HepG2 (cell line): ENCODE results near the gene RNF38. TPM values are rescaled to one million over a fixed set of nuclear protein-coding genes. Genes with fewer than 3 reads are reported as not detected.

Source experiments
- ATAC-seq: fragments of 200-7000 bp; cut with Tn5 transposase; 3 replicates; pipeline ENCODE4 v1.9.1; 2020; ENCODE audit warnings: mild to moderate bottlenecking, moderate library complexity
- BruUV-seq: library from RNA; stranded (reverse); fragments of 400-500 nt; replicated peaks from 2 replicates; lab custom pipeline; 2021; lab: Mats Ljungman, UMichigan
- CTCF ChIA-PET: fragments of 300-600 bp; formaldehyde crosslinking; extraction: SDS; loops from one replicate; lab custom pipeline; 2021; ENCODE audit warnings: low total read pairs, inconsistent platforms, low intra/inter-chr PET ratio; lab: Yijun Ruan, JAX
- POLR2A ChIA-PET: fragments of 350-600 bp; sonication (Branson Sonifier 250); formaldehyde crosslinking; loops from one replicate; lab custom pipeline; 2020; ENCODE audit warnings: antibody characterized with exemption, inconsistent platforms; lab: Yijun Ruan, JAX
- DNase-seq: peaks from one replicate; pipeline ENCODE4 v3.0.0-alpha.2; 2015; ENCODE audit warnings: low spot score
- FAIRE-seq: peaks from 3 replicates; lab custom pipeline; 2011; peaks lifted over from hg19 to GRCh38; lab: Jason Lieb, UNC
- H2AFZ ChIP-seq: one replicate; pipeline ENCODE4 v1.6.1; 2011; ENCODE audit warnings: low read length, inconsistent platforms
- H3K27ac ChIP-seq: fragments of 300-600 bp; 3 replicates; pipeline ENCODE4 v1.8.0; 2011; ENCODE audit warnings: mixed run types, mild to moderate bottlenecking, mixed read lengths, low read length, inconsistent platforms; ENCODE audit not compliant: insufficient read depth; ENCODE audit errors: extremely low read length
- H3K27me3 ChIP-seq, 2 experiments: fragments of 200-600 bp in 1 of 2; 2 replicates in 1 of 2; 3 replicates in 1 of 2; pipeline versions ENCODE4 v1.6.0 to v1.8.0; 2011; ENCODE audit warnings: low read length in 2 of 2, mild to moderate bottlenecking in 2 of 2, moderate library complexity in 2 of 2, inconsistent platforms in 1 of 2; ENCODE audit not compliant: insufficient read depth in 2 of 2, control insufficient read depth in 1 of 2
- H3K36me3 ChIP-seq, 2 experiments: fragments of 200-600 bp in 1 of 2; replicated peaks in 1 of 2; 2 replicates in 1 of 2; 3 replicates in 1 of 2; pipeline versions ENCODE4 v1.5.1 to v1.8.0; 2011; ENCODE audit warnings: low read length in 2 of 2, inconsistent platforms in 1 of 2; ENCODE audit not compliant: insufficient read depth in 2 of 2, control insufficient read depth in 1 of 2
- H3K4me1 ChIP-seq: 2 replicates; pipeline ENCODE4 v1.5.1; 2012; ENCODE audit warnings: low read length, inconsistent platforms; ENCODE audit not compliant: insufficient read depth
- H3K4me2 ChIP-seq: 2 replicates; pipeline ENCODE4 v1.6.0; 2011; ENCODE audit warnings: low read depth, low read length, inconsistent platforms
- H3K4me3 ChIP-seq, 3 experiments: fragments of 200-600 bp in 1 of 3; sonication (generic), shearing (Covaris generic) in 1 of 3; replicated peaks in 1 of 3; 2 replicates each; pipeline ENCODE4 v1.5.1; 2011 to 2016; ENCODE audit warnings: low read length in 3 of 3, inconsistent platforms in 2 of 3, low read depth in 2 of 3, mild to moderate bottlenecking in 2 of 3, control low read depth in 1 of 3, mixed read lengths in 1 of 3; ENCODE audit not compliant: insufficient read depth in 1 of 3
- H3K79me2 ChIP-seq: one replicate; pipeline ENCODE4 v1.6.1; 2011; ENCODE audit warnings: low read length, inconsistent platforms; ENCODE audit not compliant: insufficient read depth
- H3K9ac ChIP-seq: 2 replicates; pipeline ENCODE4 v1.6.0; 2011; ENCODE audit warnings: mild to moderate bottlenecking, low read depth, low read length, inconsistent platforms; ENCODE audit not compliant: insufficient read depth
- H3K9me3 ChIP-seq: 2 replicates; pipeline ENCODE4 v1.5.1; 2012; ENCODE audit warnings: mild to moderate bottlenecking, low read length
- H4K20me1 ChIP-seq: 2 replicates; pipeline ENCODE4 v1.6.0; 2011; ENCODE audit warnings: inconsistent platforms, mild to moderate bottlenecking, low read length, moderate library complexity; ENCODE audit not compliant: insufficient read depth
- AHDC1 ChIP-seq: sonication (generic); formaldehyde crosslinking; IDR thresholded peaks from 2 replicates; pipeline ENCODE4 v1.5.1; 2020; ENCODE audit warnings: mild to moderate bottlenecking, missing genetic modification reagents, borderline replicate concordance
- HNF4G ChIP-seq, 2 experiments: sonication (generic) in 1 of 2; formaldehyde crosslinking in 1 of 2; IDR thresholded peaks; 2 replicates each; pipeline versions ENCODE4 v1.4.0 to v1.6.1; 2011 to 2020; ENCODE audit warnings: borderline replicate concordance in 2 of 2, low read depth in 2 of 2, mild to moderate bottlenecking in 2 of 2, low read length in 1 of 2, missing genetic modification reagents in 1 of 2, moderate library complexity in 1 of 2
- HOXA3 ChIP-seq: sonication (generic); formaldehyde crosslinking; IDR thresholded peaks from 2 replicates; pipeline ENCODE4 v1.5.0; 2020; ENCODE audit warnings: missing genetic modification reagents
- POGZ ChIP-seq: sonication (generic); formaldehyde crosslinking; IDR thresholded peaks from 2 replicates; pipeline ENCODE4 v1.4.0; 2020; ENCODE audit warnings: mild to moderate bottlenecking, missing genetic modification reagents
- ZFAT ChIP-seq: sonication (generic); formaldehyde crosslinking; conservative IDR thresholded peaks from 2 replicates; pipeline ENCODE4 v1.8.1; 2023; ENCODE audit warnings: missing genetic modification reagents, inconsistent platforms
- ZNF563 ChIP-seq: sonication (generic); formaldehyde crosslinking; IDR thresholded peaks from 2 replicates; pipeline ENCODE4 v1.8.0; 2022; ENCODE audit warnings: mild to moderate bottlenecking, moderate library complexity, missing genetic modification reagents
- WGBS: methylation state at CpG from one replicate; pipeline ENCODE4 v1.1.6; 2017; ENCODE audit warnings: low lambda C conversion rate; 5-methylcytosine and 5-hydroxymethylcytosine counted together
- in situ Hi-C: cut with HindIII; loops from 2 replicates; pipeline ENCODE4 v1.10.0; 2017; ENCODE audit warnings: low pct_unique_long_range_greater_than_20kb; ENCODE audit not compliant: extremely low pct_ligation_motif_present
- intact Hi-C: fragments of 100-400 bp; cut with micrococcal nuclease; formaldehyde crosslinking; loops from one replicate; pipeline ENCODE4 v1.10.0; 2022; ENCODE audit not compliant: unreplicated experiment
- polyA plus RNA-seq, 8 experiments: library from polyadenylated mRNA; depleted of rRNA in 3 of 8; stranded (reverse) in 7 of 8; unstranded in 1 of 8; fragments of >200 nt; fragmentation: Illumina TruSeq in 4 of 8; extraction: Trizol in 4 of 8; gene quantifications; 2 replicates each; pipeline versions ENCODE4 v1.2.1 to v1.2.3, GENCODE V29; 2011 to 2016; ENCODE audit warnings: low read depth in 4 of 8, missing spikeins in 1 of 8, mixed read lengths in 1 of 8; ENCODE audit not compliant: insufficient read depth in 1 of 8
- total RNA-seq, 5 experiments: library from RNA; depleted of rRNA; stranded (reverse); fragments of >200 nt; fragmentation: Illumina TruSeq; extraction: Trizol; gene quantifications; 2 replicates each; pipeline ENCODE4 v1.2.3, GENCODE V29; 2016; ENCODE audit warnings: low read depth in 1 of 5
- TF ChIP-seq, protein P1 (sequence below): sonication (generic); formaldehyde crosslinking; IDR thresholded peaks from 2 replicates; pipeline ENCODE4 v1.5.0; 2020; ENCODE audit warnings: mild to moderate bottlenecking, missing genetic modification reagents
- TF ChIP-seq, protein P2 (sequence below): sonication (generic); formaldehyde crosslinking; IDR thresholded peaks from 2 replicates; pipeline ENCODE4 v1.5.0; 2020; ENCODE audit warnings: missing genetic modification reagents

RNF38 gene
- total and polyA plus RNA-seq, 2 of the 13 experiments (the other 11 are each of a cell fraction or from before 2014, with no cell fraction given): 9.1 to 32.1 TPM

GRCh38 chr9:36424289-36425055, 24.4 kb upstream of the RNF38 start:
- no peak overlapping the region for H2AFZ ChIP-seq
- ChIA-PET POLR2A (no interaction called here), CTCF (no interaction called here)
- intact Hi-C loops: no loop called here
- no peaks in the 10 kb centered on the region for H3K9me3 ChIP-seq
- no peak overlapping the region for H3K9ac ChIP-seq
- H3K4me2 ChIP-seq: peak overlapping the region; percentile 49
- H3K36me3 ChIP-seq: no peaks in the 10 kb centered on the region; a peak in 1 of 5 replicates
- H3K27me3 ChIP-seq: no peaks in the 10 kb centered on the region
- 36% methylated on average over 8 of the region's 8 CpGs for WGBS
- no peak for FAIRE-seq
- peak; percentile 24 for ATAC-seq
- no peak overlapping the region; a peak in 1 of 6 replicates for H3K4me3 ChIP-seq
- H3K27ac ChIP-seq: peak overlapping the region; percentile 42
- no peaks in the 10 kb centered on the region for H4K20me1 ChIP-seq
- BruUV-seq: no TSS peak
- peaks cover 7% of the 10 kb centered on the region for H3K79me2 ChIP-seq
- DNase-seq: peak; percentile 27
- in situ Hi-C loops: no loop called here
- peaks cover 51% of the 10 kb centered on the region for H3K4me1 ChIP-seq
- TF ChIP-seq ZNF563 (CRISPR knock-in tag) (no peak), ZFAT (no peak), HOXA3 (CRISPR knock-in tag) (peak; percentile 36; the same call in 1 of the 2 replicates), POGZ (CRISPR knock-in tag) (peak; percentile 15; the same call in 1 of the 2 replicates), AHDC1 (CRISPR knock-in tag) (0 out of 2 replicates have a peak, but pooled peaks have one; percentile 35), HNF4G (IDR thresholded peaks at IDR 0.05; ENCODE audit: borderline replicate concordance, low read depth, low read length) (peak; percentile 38; the same call in 1 of the 2 replicates), HNF4G (CRISPR knock-in tag; IDR thresholded peaks at IDR 0.05; ENCODE audit: borderline replicate concordance, low read depth) (no peak)
- TF ChIP-seq, protein P1, sequence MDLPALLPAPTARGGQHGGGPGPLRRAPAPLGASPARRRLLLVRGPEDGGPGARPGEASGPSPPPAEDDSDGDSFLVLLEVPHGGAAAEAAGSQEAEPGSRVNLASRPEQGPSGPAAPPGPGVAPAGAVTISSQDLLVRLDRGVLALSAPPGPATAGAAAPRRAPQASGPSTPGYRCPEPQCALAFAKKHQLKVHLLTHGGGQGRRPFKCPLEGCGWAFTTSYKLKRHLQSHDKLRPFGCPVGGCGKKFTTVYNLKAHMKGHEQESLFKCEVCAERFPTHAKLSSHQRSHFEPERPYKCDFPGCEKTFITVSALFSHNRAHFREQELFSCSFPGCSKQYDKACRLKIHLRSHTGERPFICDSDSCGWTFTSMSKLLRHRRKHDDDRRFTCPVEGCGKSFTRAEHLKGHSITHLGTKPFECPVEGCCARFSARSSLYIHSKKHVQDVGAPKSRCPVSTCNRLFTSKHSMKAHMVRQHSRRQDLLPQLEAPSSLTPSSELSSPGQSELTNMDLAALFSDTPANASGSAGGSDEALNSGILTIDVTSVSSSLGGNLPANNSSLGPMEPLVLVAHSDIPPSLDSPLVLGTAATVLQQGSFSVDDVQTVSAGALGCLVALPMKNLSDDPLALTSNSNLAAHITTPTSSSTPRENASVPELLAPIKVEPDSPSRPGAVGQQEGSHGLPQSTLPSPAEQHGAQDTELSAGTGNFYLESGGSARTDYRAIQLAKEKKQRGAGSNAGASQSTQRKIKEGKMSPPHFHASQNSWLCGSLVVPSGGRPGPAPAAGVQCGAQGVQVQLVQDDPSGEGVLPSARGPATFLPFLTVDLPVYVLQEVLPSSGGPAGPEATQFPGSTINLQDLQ: no peak
- TF ChIP-seq, protein P2, sequence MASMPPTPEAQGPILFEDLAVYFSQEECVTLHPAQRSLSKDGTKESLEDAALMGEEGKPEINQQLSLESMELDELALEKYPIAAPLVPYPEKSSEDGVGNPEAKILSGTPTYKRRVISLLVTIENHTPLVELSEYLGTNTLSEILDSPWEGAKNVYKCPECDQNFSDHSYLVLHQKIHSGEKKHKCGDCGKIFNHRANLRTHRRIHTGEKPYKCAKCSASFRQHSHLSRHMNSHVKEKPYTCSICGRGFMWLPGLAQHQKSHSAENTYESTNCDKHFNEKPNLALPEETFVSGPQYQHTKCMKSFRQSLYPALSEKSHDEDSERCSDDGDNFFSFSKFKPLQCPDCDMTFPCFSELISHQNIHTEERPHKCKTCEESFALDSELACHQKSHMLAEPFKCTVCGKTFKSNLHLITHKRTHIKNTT (CRISPR knock-in tag): no peak
